Ovary (tissue), 3 donors: ENCODE data around the gene ACAD11.

Experiments used
- CTCF ChIP-seq, 3 donors: fragments of 450-650 bp in 2 of 3; fragments of 200-600 bp in 1 of 3; IDR thresholded peaks; one replicate each; pipeline versions ENCODE4 v1.5.1 to v1.8.0; 2016 to 2022; ENCODE audit warnings: antibody characterized with exemption in 3 of 3, mild to moderate bottlenecking in 1 of 3
- POLR2A ChIP-seq: fragments of 450-650 bp; IDR thresholded peaks from one replicate; pipeline ENCODE4 v1.6.1; 2017; ENCODE audit warnings: antibody characterized with exemption, mild to moderate bottlenecking, moderate library complexity
- donor health status: DM: no; HTN: no; CAD: no.

GRCh38 chr3:132655471-132655870, 4.1 kb downstream of the ACAD11 start:
- TF ChIP-seq CTCF (IDR thresholded peaks at IDR 0.05) (no peak), POLR2A (no peak)
